Activated naive CD4-positive, alpha-beta T cell treated with anti-CD3 and anti-CD28 coated beads, Interleukin-2, amount 50 U/mL, for 24 hours (primary cell): Measurements from ENCODE around the gene UNC5B.

Source experiments
- H3K27ac Mint-ChIP-seq: one replicate; pipeline ENCODE4 v1.8.0; 2021; ENCODE audit warnings: mild to moderate bottlenecking, mixed read lengths
- H3K27me3 Mint-ChIP-seq: one replicate; pipeline ENCODE4 v1.8.0; 2021; ENCODE audit warnings: mixed read lengths
- H3K36me3 Mint-ChIP-seq: one replicate; pipeline ENCODE4 v1.8.0; 2021; ENCODE audit warnings: mixed read lengths
- H3K4me1 Mint-ChIP-seq: one replicate; pipeline ENCODE4 v1.8.0; 2021; ENCODE audit warnings: mixed read lengths
- H3K4me3 Mint-ChIP-seq: one replicate; pipeline ENCODE4 v1.8.0; 2021; ENCODE audit warnings: mild to moderate bottlenecking, mixed read lengths
- H3K9me3 Mint-ChIP-seq: one replicate; pipeline ENCODE4 v1.8.0; 2021; ENCODE audit warnings: mixed read lengths

UNC5B gene

GRCh38 chr10:71342573-71343391 lies 130.4 kb downstream of the UNC5B start:
- Mint-ChIP-seq H3K4me1 (no peaks in the 10 kb centered on the region), H3K27ac (peak overlapping the region; percentile 23), H3K36me3 (no peaks in the 10 kb centered on the region), H3K9me3 (no peaks in the 10 kb centered on the region), H3K4me3 (no peak overlapping the region), H3K27me3 (no peaks in the 10 kb centered on the region)

- no peaks in the 10 kb centered on the region for H3K9me3 Mint-ChIP-seq
- H3K4me3 Mint-ChIP-seq, result no peak overlapping the region
- no peaks in the 10 kb centered on the region for H3K27me3 Mint-ChIP-seq
- H3K4me1 Mint-ChIP-seq, result no peaks in the 10 kb centered on the region
- no peaks in the 10 kb centered on the region for H3K36me3 Mint-ChIP-seq
- peak overlapping the region; percentile 23 for H3K27ac Mint-ChIP-seq
Measured at GRCh38 chr10:71343392-71343773, 131.0 kb downstream of the UNC5B start.

GRCh38 chr10:71344154-71344925 lies 132.0 kb downstream of the UNC5B start:
- Mint-ChIP-seq H3K4me1 (no peaks in the 10 kb centered on the region), H3K27ac (no peak overlapping the region), H3K36me3 (no peaks in the 10 kb centered on the region), H3K27me3 (no peaks in the 10 kb centered on the region), H3K4me3 (no peak overlapping the region), H3K9me3 (no peaks in the 10 kb centered on the region)

- no peaks in the 10 kb centered on the region for H3K27me3 Mint-ChIP-seq
- no peaks in the 10 kb centered on the region for H3K36me3 Mint-ChIP-seq
- H3K4me3 Mint-ChIP-seq, result no peak overlapping the region
- peak overlapping the region; percentile 31 for H3K27ac Mint-ChIP-seq
- H3K4me1 Mint-ChIP-seq, result no peaks in the 10 kb centered on the region
- H3K9me3 Mint-ChIP-seq, result no peaks in the 10 kb centered on the region
Measured at GRCh38 chr10:71344993-71345480, 132.7 kb downstream of the UNC5B start.

GRCh38 chr10:71345694-71346093 lies 133.3 kb downstream of the UNC5B start:
- no peaks in the 10 kb centered on the region for H3K9me3 Mint-ChIP-seq
- H3K27ac Mint-ChIP-seq, result no peak overlapping the region
- H3K4me1 Mint-ChIP-seq, result no peaks in the 10 kb centered on the region
- H3K4me3 Mint-ChIP-seq, result no peak overlapping the region
- H3K36me3 Mint-ChIP-seq, result no peaks in the 10 kb centered on the region
- H3K27me3 Mint-ChIP-seq, result no peaks in the 10 kb centered on the region

GRCh38 chr10:71346731-71347130 lies 134.4 kb downstream of the UNC5B start:
- H3K4me1 Mint-ChIP-seq, result no peaks in the 10 kb centered on the region
- H3K27me3 Mint-ChIP-seq, result no peaks in the 10 kb centered on the region
- H3K27ac Mint-ChIP-seq, result no peak overlapping the region
- no peak overlapping the region for H3K4me3 Mint-ChIP-seq
- H3K9me3 Mint-ChIP-seq, result no peaks in the 10 kb centered on the region
- H3K36me3 Mint-ChIP-seq, result no peaks in the 10 kb centered on the region

- Mint-ChIP-seq H3K27ac (no peak overlapping the region), H3K4me1 (no peaks in the 10 kb centered on the region), H3K27me3 (no peaks in the 10 kb centered on the region), H3K4me3 (no peak overlapping the region), H3K9me3 (no peaks in the 10 kb centered on the region), H3K36me3 (no peaks in the 10 kb centered on the region)
Measured at GRCh38 chr10:71347587-71348395, 135.4 kb downstream of the UNC5B start.

- no peak overlapping the region for H3K4me3 Mint-ChIP-seq
- H3K27ac Mint-ChIP-seq, result no peak overlapping the region
- H3K4me1 Mint-ChIP-seq, result no peaks in the 10 kb centered on the region
- H3K9me3 Mint-ChIP-seq, result no peaks in the 10 kb centered on the region
- no peaks in the 10 kb centered on the region for H3K36me3 Mint-ChIP-seq
- H3K27me3 Mint-ChIP-seq, result no peaks in the 10 kb centered on the region
Measured at GRCh38 chr10:71348850-71349249, 136.5 kb downstream of the UNC5B start.

GRCh38 chr10:71349406-71349805 lies 137.0 kb downstream of the UNC5B start:
- Mint-ChIP-seq H3K36me3 (no peaks in the 10 kb centered on the region), H3K27me3 (no peaks in the 10 kb centered on the region), H3K27ac (no peak overlapping the region), H3K4me1 (no peaks in the 10 kb centered on the region), H3K9me3 (no peaks in the 10 kb centered on the region), H3K4me3 (no peak overlapping the region)

GRCh38 chr10:71351087-71351486 lies 138.7 kb downstream of the UNC5B start:
- no peaks in the 10 kb centered on the region for H3K4me1 Mint-ChIP-seq
- H3K4me3 Mint-ChIP-seq, result no peak overlapping the region
- H3K9me3 Mint-ChIP-seq, result no peaks in the 10 kb centered on the region
- H3K27me3 Mint-ChIP-seq, result no peaks in the 10 kb centered on the region
- no peak overlapping the region for H3K27ac Mint-ChIP-seq
- H3K36me3 Mint-ChIP-seq, result no peaks in the 10 kb centered on the region

- Mint-ChIP-seq H3K9me3 (no peaks in the 10 kb centered on the region), H3K4me1 (no peaks in the 10 kb centered on the region), H3K27me3 (no peaks in the 10 kb centered on the region), H3K36me3 (no peaks in the 10 kb centered on the region), H3K27ac (no peak overlapping the region), H3K4me3 (no peak overlapping the region)
Measured at GRCh38 chr10:71351628-71352319, 139.4 kb downstream of the UNC5B start.
